B cell (primary cell): ENCODE measurements around the gene PC. TPM values are rescaled to one million over a fixed set of nuclear protein-coding genes. Genes with fewer than 3 reads are reported as not detected.

Experiments used
- ATAC-seq: fragments of 200-7000 bp; cut with Tn5 transposase; one replicate; pipeline ENCODE4 v1.10.0; 2021; ENCODE audit warnings: low read depth, mild to moderate bottlenecking, moderate number of reproducible peaks, moderate library complexity
- CTCF ChIA-PET: fragments of 350-600 bp; sonication (Branson Sonifier 250); formaldehyde crosslinking; loops from one replicate; lab custom pipeline; 2021; ENCODE audit warnings: antibody characterized with exemption, inconsistent platforms; lab: Charles Lee
- POLR2A ChIA-PET: fragments of 350-600 bp; sonication (Branson Sonifier 250); formaldehyde crosslinking; loops from one replicate; lab custom pipeline; 2021; ENCODE audit warnings: antibody characterized with exemption; lab: Charles Lee
- DNase-seq: peaks from one replicate; pipeline ENCODE4 v3.0.0; 2013
- H2AFZ ChIP-seq: 2 replicates; pipeline ENCODE4 v1.6.1; 2012; ENCODE audit warnings: mild to moderate bottlenecking, low read depth, low read length; ENCODE audit not compliant: insufficient read depth, poor library complexity, severe bottlenecking
- H3K27ac ChIP-seq, 2 donors: 1 replicate in 1 of 2; 2 replicates in 1 of 2; pipeline ENCODE4 v1.5.1; 2012 to 2013; ENCODE audit warnings: low read length in 2 of 2, mild to moderate bottlenecking in 2 of 2, moderate library complexity in 1 of 2
- H3K27me3 ChIP-seq, 4 experiments: fragments of 200-600 bp in 1 of 4; sonication (generic) in 1 of 4; replicated peaks in 1 of 4; 1 replicate in 2 of 4; 2 replicates in 2 of 4; pipeline versions ENCODE4 v1.6.1 to v1.7.0; 2013 to 2016; ENCODE audit warnings: low read length in 3 of 4, mild to moderate bottlenecking in 2 of 4, mixed read lengths in 1 of 4, moderate library complexity in 1 of 4; ENCODE audit not compliant: insufficient read depth in 4 of 4, control insufficient read depth in 3 of 4; ENCODE audit errors: control extremely low read depth in 1 of 4
- H3K36me3 ChIP-seq, 2 experiments: replicated peaks in 1 of 2; 1 replicate in 1 of 2; 2 replicates in 1 of 2; pipeline versions ENCODE4 v1.6.1 to v1.7.1; 2013; ENCODE audit warnings: low read length in 1 of 2; ENCODE audit not compliant: insufficient read depth in 2 of 2, control insufficient read depth in 1 of 2; ENCODE audit errors: control extremely low read depth in 1 of 2, extremely low read depth in 1 of 2
- H3K4me1 ChIP-seq, 2 donors: fragments of 200-600 bp in 1 of 2; sonication (generic) in 1 of 2; 1 replicate in 1 of 2; 2 replicates in 1 of 2; pipeline versions ENCODE4 v1.5.1 to v1.6.1; 2013 to 2017; ENCODE audit warnings: low read length in 2 of 2; ENCODE audit not compliant: control insufficient read depth in 2 of 2, insufficient read depth in 2 of 2
- H3K4me2 ChIP-seq: replicated peaks from 2 replicates; pipeline ENCODE3; 2012; ENCODE audit warnings: mild to moderate bottlenecking, low read depth, low read length; ENCODE audit not compliant: poor library complexity, severe bottlenecking
- H3K4me3 ChIP-seq, 5 experiments: fragments of 200-600 bp in 1 of 5; sonication (generic) in 1 of 5; 1 replicate in 3 of 5; 2 replicates in 2 of 5; pipeline versions ENCODE4 v1.5.1 to v1.7.0; 2011 to 2016; ENCODE audit warnings: low read length in 4 of 5, mild to moderate bottlenecking in 4 of 5, low read depth in 2 of 5, control low read depth in 1 of 5, moderate library complexity in 1 of 5; ENCODE audit not compliant: insufficient read depth in 1 of 5; ENCODE audit errors: control extremely low read depth in 1 of 5, extremely low read depth in 1 of 5
- H3K79me2 ChIP-seq: fragments of 200-600 bp; sonication (generic); one replicate; pipeline ENCODE4 v1.6.0; 2016; ENCODE audit warnings: low read length; ENCODE audit not compliant: control insufficient read depth, insufficient read depth
- H3K9ac ChIP-seq: fragments of 200-600 bp; sonication (generic); 2 replicates; pipeline ENCODE4 v1.6.1; 2017; ENCODE audit warnings: mild to moderate bottlenecking, low read length, moderate library complexity
- H3K9me3 ChIP-seq, 3 donors: one replicate each; pipeline versions ENCODE4 v1.6.1 to v1.7.1; 2013; ENCODE audit warnings: low read length in 2 of 3; ENCODE audit not compliant: control insufficient read depth in 2 of 3, insufficient read depth in 1 of 3; ENCODE audit errors: control extremely low read depth in 1 of 3
- H4K20me1 ChIP-seq: 2 replicates; pipeline ENCODE4 v1.6.0; 2012; ENCODE audit warnings: mild to moderate bottlenecking, low read length; ENCODE audit not compliant: insufficient read depth, control insufficient read depth, poor library complexity, severe bottlenecking
- H3K27ac Mint-ChIP-seq: one replicate; pipeline ENCODE4 v1.8.0; 2021; ENCODE audit warnings: mixed read lengths
- H3K27me3 Mint-ChIP-seq: one replicate; pipeline ENCODE4 v1.8.0; 2021; ENCODE audit warnings: mixed read lengths
- H3K4me1 Mint-ChIP-seq: one replicate; pipeline ENCODE4 v1.8.0; 2021; ENCODE audit warnings: mixed read lengths
- H3K4me3 Mint-ChIP-seq: one replicate; pipeline ENCODE4 v1.8.0; 2021; ENCODE audit warnings: mixed read lengths
- H3K9me3 Mint-ChIP-seq: one replicate; pipeline ENCODE4 v1.8.0; 2022; ENCODE audit warnings: mixed read lengths; ENCODE audit not compliant: insufficient read depth
- CTCF ChIP-seq: fragments of 200-600 bp; IDR thresholded peaks from one replicate; pipeline ENCODE4 v1.8.0; 2022; ENCODE audit warnings: antibody characterized with exemption, mild to moderate bottlenecking
- EZH2 ChIP-seq: IDR thresholded peaks from 2 replicates; pipeline ENCODE4 v1.6.1; 2012; ENCODE audit warnings: borderline replicate concordance, low read depth, mild to moderate bottlenecking, moderate library complexity, low read length; ENCODE audit not compliant: insufficient read depth, poor library complexity, severe bottlenecking
- WGBS: methylation state at CpG from one replicate; pipeline ENCODE4 v1.1.5; 2013; ENCODE audit warnings: missing lambda C conversion rate; ENCODE audit not compliant: insufficient coverage; 5-methylcytosine and 5-hydroxymethylcytosine counted together
- intact Hi-C: fragments of 100-400 bp; cut with micrococcal nuclease; formaldehyde crosslinking; loops from one replicate; pipeline ENCODE4 v1.10.0; 2022
- polyA plus RNA-seq: library from polyadenylated mRNA; depleted of rRNA; stranded (reverse); fragments of >200 nt; gene quantifications from 2 replicates; pipeline ENCODE4 v1.2.3, GENCODE V29; 2012
- total RNA-seq, 2 donors: library from RNA; stranded (reverse); fragments of 120-200 nt in 1 of 2; gene quantifications; 1 replicate in 1 of 2; 2 replicates in 1 of 2; pipeline versions ENCODE4 v1.2.3 to v1.2.4, GENCODE V29; 2013 to 2022

The PC gene
- total and polyA plus RNA-seq, 2 donors (not counting 1 experiment from before 2014, with no cell fraction given), result 1.5 to 4.4 TPM

DNA sequence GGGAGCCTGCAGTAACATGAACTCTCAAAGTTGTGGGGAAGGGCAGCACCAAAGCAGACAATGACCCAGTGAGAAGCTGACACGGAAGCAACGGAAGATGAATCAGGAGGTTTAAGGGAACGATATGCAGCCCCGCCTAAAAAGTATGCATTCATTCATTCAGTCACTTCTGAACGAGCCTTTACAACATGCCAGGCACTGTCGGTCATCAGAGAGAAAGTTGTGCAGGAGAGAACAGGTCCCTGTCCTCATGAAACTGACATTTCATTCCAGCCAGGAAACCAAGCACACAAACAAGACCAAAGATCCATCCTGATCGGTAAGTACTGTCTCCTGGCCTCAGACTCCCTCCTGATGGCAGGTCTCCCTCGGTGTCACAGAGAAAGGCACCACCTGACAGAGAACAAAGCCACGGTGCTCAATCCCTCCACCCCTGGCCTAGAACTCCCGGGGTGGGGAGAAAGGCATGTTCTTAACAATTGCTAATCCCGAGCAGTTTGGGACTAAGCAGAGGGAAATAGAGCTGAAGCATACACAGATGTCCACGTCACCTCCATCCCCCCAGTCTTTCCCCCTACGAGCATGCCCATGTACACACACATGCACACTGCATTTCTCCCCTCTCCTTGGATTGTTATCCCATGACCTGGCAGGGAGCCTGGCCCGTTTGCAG lies 52.0 kb downstream of the PC start:
- POLR2A ChIA-PET, result no interaction called here
- H3K79me2 ChIP-seq, result no peaks in the 10 kb centered on the region
- H3K36me3 ChIP-seq, result no peaks in the 10 kb centered on the region
- H3K4me3 ChIP-seq, result no peak overlapping the region
- no peaks in the 10 kb centered on the region for H3K4me1 ChIP-seq
- no peak overlapping the region for H3K4me3 Mint-ChIP-seq
- H3K4me2 ChIP-seq, result no peak overlapping the region
- TF ChIP-seq CTCF (no peak), EZH2 (no peak)
- H3K9me3 Mint-ChIP-seq, result no peaks in the 10 kb centered on the region
- no peaks in the 10 kb centered on the region for H4K20me1 ChIP-seq
- H3K9ac ChIP-seq, result no peak overlapping the region
- H3K27me3 ChIP-seq, result no peaks in the 10 kb centered on the region
- ATAC-seq (no peak), DNase-seq (no peak)
- no peaks in the 10 kb centered on the region for H3K4me1 Mint-ChIP-seq
- CTCF ChIA-PET, result no interaction called here
- H3K27ac Mint-ChIP-seq, result no peak overlapping the region
- no peak overlapping the region for H3K27ac ChIP-seq
- H3K9me3 ChIP-seq, result no peaks in the 10 kb centered on the region
- intact Hi-C loops, result no loop called here
- H2AFZ ChIP-seq, result no peak overlapping the region
- WGBS, result 88% methylated on average over 10 of the region's 14 CpGs
- peaks cover 29% of the 10 kb centered on the region for H3K27me3 Mint-ChIP-seq

DNA sequence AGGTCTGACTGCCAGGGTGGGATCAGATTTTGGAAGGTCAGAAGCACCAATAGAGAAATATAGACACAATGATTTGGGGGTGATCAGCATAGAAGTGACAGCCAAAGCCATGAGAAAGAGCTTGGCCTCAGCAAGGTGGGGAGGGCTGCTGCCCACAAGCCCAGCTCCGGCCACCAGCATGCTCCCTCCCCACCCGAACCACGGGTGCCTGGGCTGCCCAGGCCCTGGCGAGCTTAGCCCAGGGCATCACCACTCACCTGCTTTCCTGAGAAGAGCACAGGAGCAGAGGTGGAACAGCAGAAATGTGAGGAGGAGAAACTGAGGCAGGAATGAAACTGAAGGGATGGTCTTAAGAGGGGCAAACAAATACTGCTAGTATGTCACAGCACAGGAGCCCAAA lies 52.6 kb downstream of the PC start:
- Histone ChIP-seq H4K20me1 (no peaks in the 10 kb centered on the region), H3K4me3 (no peak overlapping the region), H3K36me3 (no peaks in the 10 kb centered on the region), H3K9ac (no peak overlapping the region), H3K4me2 (no peak overlapping the region), H3K9me3 (no peaks in the 10 kb centered on the region), H3K4me1 (no peaks in the 10 kb centered on the region), H3K27ac (no peak overlapping the region), H3K79me2 (no peaks in the 10 kb centered on the region), H3K27me3 (no peaks in the 10 kb centered on the region), H2AFZ (no peak overlapping the region)
- DNase-seq, result no peak
- POLR2A ChIA-PET, result no interaction called here
- ATAC-seq, result no peak
- no peak for TF ChIP-seq EZH2
- TF ChIP-seq CTCF, result no peak
- no peak overlapping the region for H3K4me3 Mint-ChIP-seq
- WGBS, result 90% methylated on average over 2 of the region's 4 CpGs
- no peaks in the 10 kb centered on the region for H3K9me3 Mint-ChIP-seq
- H3K27ac Mint-ChIP-seq, result no peak overlapping the region
- peaks cover 29% of the 10 kb centered on the region for H3K27me3 Mint-ChIP-seq
- CTCF ChIA-PET, result no interaction called here
- intact Hi-C loops, result no loop called here
- H3K4me1 Mint-ChIP-seq, result no peaks in the 10 kb centered on the region
